IMR-90 (cell line): ENCODE measurements around the gene HOTAIR. TPM values are rescaled to one million over a fixed set of nuclear protein-coding genes. Genes with fewer than 3 reads are reported as not detected.

ENCODE experiments used
- ATAC-seq: fragments of 200-7000 bp; cut with Tn5 transposase; 2 replicates; pipeline ENCODE4 v1.9.1; 2020; ENCODE audit warnings: low read depth, mild to moderate bottlenecking, moderate library complexity
- BruUV-seq: library from RNA; stranded (reverse); fragments of 400-500 nt; replicated peaks from 2 replicates; lab custom pipeline; 2021; lab: Mats Ljungman, UMichigan
- CTCF ChIA-PET: fragments of 300-600 bp; formaldehyde crosslinking; extraction: SDS; loops from one replicate; lab custom pipeline; 2021; ENCODE audit warnings: antibody characterized with exemption; lab: Yijun Ruan, JAX
- POLR2A ChIA-PET: fragments of 300-600 bp; sonication (Branson Sonifier 250); formaldehyde crosslinking; loops from one replicate; lab custom pipeline; 2022; ENCODE audit warnings: antibody characterized with exemption; ENCODE audit not compliant: unreplicated experiment; lab: Charles Lee
- DNase-seq: peaks from one replicate; pipeline ENCODE4 v3.0.0; 2013
- H2AFZ ChIP-seq: replicated peaks from 2 replicates; pipeline ENCODE3; 2013; ENCODE audit warnings: low read length, mild to moderate bottlenecking; ENCODE audit not compliant: poor library complexity
- H2AK5ac ChIP-seq: 2 replicates; pipeline ENCODE4 v1.6.1; 2013; ENCODE audit warnings: low read depth, low read length, inconsistent platforms
- H2AK9ac ChIP-seq: replicated peaks from 2 replicates; pipeline ENCODE3; 2013; ENCODE audit warnings: mild to moderate bottlenecking, low read depth, low read length, moderate library complexity; ENCODE audit not compliant: poor library complexity
- H2BK120ac ChIP-seq: 2 replicates; pipeline ENCODE4 v1.6.1; 2013; ENCODE audit warnings: low read depth, low read length, inconsistent platforms
- H2BK15ac ChIP-seq: 3 replicates; pipeline ENCODE4 v1.6.1; 2013; ENCODE audit warnings: low read depth, low read length, inconsistent platforms
- H2BK20ac ChIP-seq: 2 replicates; pipeline ENCODE4 v1.6.1; 2013; ENCODE audit warnings: low read depth, mild to moderate bottlenecking, inconsistent platforms, low read length, moderate library complexity
- H2BK5ac ChIP-seq: 2 replicates; pipeline ENCODE4 v1.6.1; 2013; ENCODE audit warnings: mild to moderate bottlenecking, low read depth, low read length, inconsistent platforms; ENCODE audit not compliant: poor library complexity, severe bottlenecking
- H3K14ac ChIP-seq: replicated peaks from 2 replicates; pipeline ENCODE4 v1.6.1; 2013; ENCODE audit warnings: low read depth, low read length, inconsistent platforms
- H3K18ac ChIP-seq: 2 replicates; pipeline ENCODE4 v1.6.1; 2013; ENCODE audit warnings: low read depth, low read length, control low read depth
- H3K23ac ChIP-seq: 2 replicates; pipeline ENCODE4 v1.6.1; 2013; ENCODE audit warnings: low read depth, low read length, inconsistent platforms
- H3K27ac ChIP-seq: 2 replicates; pipeline ENCODE4 v1.5.1; 2013; ENCODE audit warnings: mild to moderate bottlenecking, control low read depth, low read length; ENCODE audit not compliant: insufficient read depth
- H3K27me3 ChIP-seq: 2 replicates; pipeline ENCODE4 v1.6.1; 2013; ENCODE audit warnings: low read length; ENCODE audit not compliant: control insufficient read depth, insufficient read depth
- H3K36me3 ChIP-seq: 2 replicates; pipeline ENCODE4 v1.6.1; 2013; ENCODE audit warnings: low read length, mixed read lengths; ENCODE audit not compliant: control insufficient read depth, insufficient read depth
- H3K4ac ChIP-seq: 2 replicates; pipeline ENCODE4 v1.6.1; 2013; ENCODE audit warnings: low read depth, low read length, inconsistent platforms
- H3K4me1 ChIP-seq: 2 replicates; pipeline ENCODE4 v1.6.1; 2013; ENCODE audit warnings: low read length, mixed read lengths; ENCODE audit not compliant: control insufficient read depth, insufficient read depth
- H3K4me2 ChIP-seq: 2 replicates; pipeline ENCODE4 v1.6.1; 2013; ENCODE audit warnings: low read depth, mild to moderate bottlenecking, control low read depth, low read length, moderate library complexity
- H3K4me3 ChIP-seq: 2 replicates; pipeline ENCODE4 v1.5.1; 2013; ENCODE audit warnings: low read depth, mild to moderate bottlenecking, control low read depth, low read length, moderate library complexity; ENCODE audit not compliant: insufficient read depth
- H3K56ac ChIP-seq: 2 replicates; pipeline ENCODE4 v1.6.1; 2013; ENCODE audit warnings: low read length, inconsistent platforms; ENCODE audit not compliant: insufficient read depth; ENCODE audit errors: extremely low read depth
- H3K79me1 ChIP-seq, 2 experiments: 2 replicates each; pipeline ENCODE4 v1.6.1; 2013; ENCODE audit warnings: low read length in 2 of 2, inconsistent platforms in 1 of 2, low read depth in 1 of 2
- H3K9ac ChIP-seq: 2 replicates; pipeline ENCODE4 v1.6.1; 2013; ENCODE audit warnings: low read depth, low read length, control low read depth
- H3K9me1 ChIP-seq: 2 replicates; pipeline ENCODE4 v1.6.1; 2013; ENCODE audit warnings: low read length, inconsistent platforms; ENCODE audit not compliant: insufficient read depth
- H3K9me3 ChIP-seq: 2 replicates; pipeline ENCODE4 v1.6.1; 2013; ENCODE audit warnings: low read length; ENCODE audit not compliant: control insufficient read depth, insufficient read depth
- H4K20me1 ChIP-seq: 2 replicates; pipeline ENCODE4 v1.6.1; 2013; ENCODE audit warnings: low read length, inconsistent platforms; ENCODE audit not compliant: insufficient read depth
- H4K5ac ChIP-seq: 2 replicates; pipeline ENCODE4 v1.6.1; 2013; ENCODE audit warnings: mild to moderate bottlenecking, low read depth, low read length, control low read depth
- H4K8ac ChIP-seq, 2 experiments: 2 replicates each; pipeline ENCODE4 v1.6.1; 2013; ENCODE audit warnings: low read depth in 2 of 2, low read length in 2 of 2, control low read depth in 1 of 2, inconsistent platforms in 1 of 2
- H4K91ac ChIP-seq: 2 replicates; pipeline ENCODE4 v1.6.1; 2013; ENCODE audit warnings: low read depth, low read length, inconsistent platforms; ENCODE audit not compliant: insufficient read depth
- CHD1 ChIP-seq: IDR thresholded peaks from 2 replicates; pipeline ENCODE4 v1.6.1; 2012; ENCODE audit warnings: low read depth, low read length, improper control_type of control experiment
- MXI1 ChIP-seq: IDR thresholded peaks from 2 replicates; pipeline ENCODE4 v1.6.1; 2012; ENCODE audit warnings: low read depth, mild to moderate bottlenecking, low read length, moderate library complexity, borderline replicate concordance
- RAD21 ChIP-seq: IDR thresholded peaks from 2 replicates; pipeline ENCODE4 v1.6.1; 2012; ENCODE audit warnings: low read length, improper control_type of control experiment
- RFX5 ChIP-seq: IDR thresholded peaks from 2 replicates; pipeline ENCODE4 v1.8.0; 2012; ENCODE audit warnings: low read depth, mild to moderate bottlenecking, low read length, moderate library complexity
- WGBS, 2 experiments: methylation state at CpG; one replicate each; pipeline versions ENCODE4 v1.1.5 to v1.1.7; 2013; ENCODE audit warnings: missing lambda C conversion rate in 2 of 2; ENCODE audit not compliant: insufficient read length in 1 of 2; ENCODE audit errors: extremely low coverage in 2 of 2; 5-methylcytosine and 5-hydroxymethylcytosine counted together
- dilution Hi-C: fragments of 300-500 bp; cut with HindIII; formaldehyde crosslinking; loops from one replicate; pipeline ENCODE4 v1.14.3; 2018; ENCODE audit warnings: low sequenced_read_pairs; ENCODE audit not compliant: unreplicated experiment
- in situ Hi-C: fragments of 300-500 bp; cut with MboI; formaldehyde crosslinking; loops from 3 replicates; pipeline ENCODE4 v1.14.3; 2019; ENCODE audit warnings: low sequenced_read_pairs, inconsistent platforms, mixed read lengths
- intact Hi-C: fragments of 100-400 bp; cut with micrococcal nuclease; formaldehyde crosslinking; loops from 2 replicates; pipeline ENCODE4 v1.10.0; 2022
- polyA plus RNA-seq, 3 experiments: library from polyadenylated mRNA; depleted of rRNA; stranded (reverse); fragments of >200 nt; gene quantifications; 2 replicates each; pipeline ENCODE4 v1.2.3, GENCODE V29; 2012; ENCODE audit warnings: low replicate concordance in 1 of 3
- total RNA-seq: library from RNA; depleted of rRNA; stranded (reverse); fragments of >200 nt; gene quantifications from 2 replicates; pipeline ENCODE4 v1.2.3, GENCODE V29; 2012
- TF ChIP-seq, protein P1 (sequence below): fragments of 150-350 bp; IDR thresholded peaks from 2 replicates; pipeline ENCODE4 v1.6.1; 2016; ENCODE audit warnings: low read depth, mild to moderate bottlenecking, low read length, moderate library complexity, borderline replicate concordance
- TF ChIP-seq, protein P2 (sequence below): conservative IDR thresholded peaks from 2 replicates; pipeline ENCODE4 v1.5.1; 2012; ENCODE audit warnings: mild to moderate bottlenecking, low read depth, low read length, improper control_type of control experiment

The HOTAIR gene
- total and polyA plus RNA-seq, 2 of the 4 experiments (the other 2 are of a cell fraction): not detected

DNA sequence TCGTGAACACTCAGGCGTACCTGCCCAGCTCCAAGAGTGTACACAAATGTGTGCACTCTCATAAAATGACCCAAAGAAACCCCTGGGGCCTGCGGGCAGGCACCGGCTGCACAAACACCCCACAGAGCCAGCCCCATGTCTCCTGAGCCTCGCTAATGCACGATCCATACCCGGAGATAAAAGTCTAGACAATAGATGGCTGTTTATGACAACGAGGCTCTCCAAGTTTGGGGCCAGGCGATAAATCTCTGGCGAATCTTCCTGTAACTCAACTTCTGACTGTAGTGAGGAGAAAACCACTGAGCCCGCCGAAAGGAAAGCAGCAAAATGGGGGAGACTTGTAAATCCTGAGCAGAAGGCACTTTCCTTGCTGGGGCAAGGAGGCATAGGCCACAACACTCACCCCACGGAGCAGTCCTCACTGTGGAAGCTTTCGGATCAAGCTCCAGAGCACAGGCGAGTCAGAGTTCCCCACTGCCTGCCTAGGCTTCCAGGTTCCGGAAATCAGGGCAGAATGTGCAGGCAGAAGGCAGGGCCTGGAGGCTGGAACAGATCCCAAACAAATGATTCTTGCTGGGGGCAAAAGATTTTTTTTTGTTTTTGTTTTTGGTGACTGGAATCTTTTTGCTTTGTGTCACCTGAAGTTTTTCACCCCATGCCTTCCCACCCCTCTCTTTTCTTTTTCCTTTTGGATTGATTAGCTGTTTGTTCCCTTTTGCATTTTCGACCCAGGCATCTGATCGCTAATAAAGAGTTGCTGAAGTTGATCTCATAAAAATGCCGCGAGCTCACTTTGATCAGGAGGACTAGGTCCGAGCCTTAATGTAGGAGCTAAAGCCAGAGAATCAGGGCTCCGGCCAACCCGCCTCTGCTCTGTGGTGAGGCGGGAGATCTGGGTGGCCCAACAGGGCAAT lies 6.3 kb downstream of the HOTAIR start:
- Histone ChIP-seq H3K4ac (no peak overlapping the region), H3K27me3 (peaks cover 99% of the 10 kb centered on the region), H3K4me2 (no peak overlapping the region), H3K36me3 (no peaks in the 10 kb centered on the region), H3K56ac (no peak overlapping the region), H3K23ac (no peak overlapping the region), H3K4me3 (no peak overlapping the region), H2BK15ac (no peak overlapping the region), H3K79me1 (no peaks in the 10 kb centered on the region), H2AFZ (no peak overlapping the region), H2AK5ac (no peak overlapping the region), H2BK5ac (no peak overlapping the region), H2AK9ac (no peak overlapping the region), H3K27ac (no peak overlapping the region), H4K91ac (no peak overlapping the region), H3K18ac (no peak overlapping the region), H3K4me1 (no peaks in the 10 kb centered on the region), H3K14ac (no peak overlapping the region), H2BK20ac (no peak overlapping the region), H4K8ac (no peak overlapping the region), H4K5ac (no peak overlapping the region), H3K9me3 (peaks cover 9% of the 10 kb centered on the region), H3K9ac (no peak overlapping the region), H2BK120ac (no peak overlapping the region), H4K20me1 (no peaks in the 10 kb centered on the region), H3K9me1 (no peaks in the 10 kb centered on the region)
- BruUV-seq: no TSS peak
- dilution Hi-C loops (no loop called here), in situ Hi-C loops (no loop called here), intact Hi-C loops (no loop called here)
- ChIA-PET CTCF (no interaction called here), POLR2A (no interaction called here)
- no peak for ATAC-seq
- no peak for DNase-seq
- TF ChIP-seq, protein P1, sequence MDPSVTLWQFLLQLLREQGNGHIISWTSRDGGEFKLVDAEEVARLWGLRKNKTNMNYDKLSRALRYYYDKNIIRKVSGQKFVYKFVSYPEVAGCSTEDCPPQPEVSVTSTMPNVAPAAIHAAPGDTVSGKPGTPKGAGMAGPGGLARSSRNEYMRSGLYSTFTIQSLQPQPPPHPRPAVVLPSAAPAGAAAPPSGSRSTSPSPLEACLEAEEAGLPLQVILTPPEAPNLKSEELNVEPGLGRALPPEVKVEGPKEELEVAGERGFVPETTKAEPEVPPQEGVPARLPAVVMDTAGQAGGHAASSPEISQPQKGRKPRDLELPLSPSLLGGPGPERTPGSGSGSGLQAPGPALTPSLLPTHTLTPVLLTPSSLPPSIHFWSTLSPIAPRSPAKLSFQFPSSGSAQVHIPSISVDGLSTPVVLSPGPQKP: no peak
- TF ChIP-seq MXI1 (no peak), RFX5 (no peak), CHD1 (no peak), RAD21 (no peak)
- TF ChIP-seq, protein P2, sequence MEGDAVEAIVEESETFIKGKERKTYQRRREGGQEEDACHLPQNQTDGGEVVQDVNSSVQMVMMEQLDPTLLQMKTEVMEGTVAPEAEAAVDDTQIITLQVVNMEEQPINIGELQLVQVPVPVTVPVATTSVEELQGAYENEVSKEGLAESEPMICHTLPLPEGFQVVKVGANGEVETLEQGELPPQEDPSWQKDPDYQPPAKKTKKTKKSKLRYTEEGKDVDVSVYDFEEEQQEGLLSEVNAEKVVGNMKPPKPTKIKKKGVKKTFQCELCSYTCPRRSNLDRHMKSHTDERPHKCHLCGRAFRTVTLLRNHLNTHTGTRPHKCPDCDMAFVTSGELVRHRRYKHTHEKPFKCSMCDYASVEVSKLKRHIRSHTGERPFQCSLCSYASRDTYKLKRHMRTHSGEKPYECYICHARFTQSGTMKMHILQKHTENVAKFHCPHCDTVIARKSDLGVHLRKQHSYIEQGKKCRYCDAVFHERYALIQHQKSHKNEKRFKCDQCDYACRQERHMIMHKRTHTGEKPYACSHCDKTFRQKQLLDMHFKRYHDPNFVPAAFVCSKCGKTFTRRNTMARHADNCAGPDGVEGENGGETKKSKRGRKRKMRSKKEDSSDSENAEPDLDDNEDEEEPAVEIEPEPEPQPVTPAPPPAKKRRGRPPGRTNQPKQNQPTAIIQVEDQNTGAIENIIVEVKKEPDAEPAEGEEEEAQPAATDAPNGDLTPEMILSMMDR: no peak
- WGBS, 2 experiments: no CpG with 5 or more reads among the region's 24 CpGs
